ENCODE data around the gene TEKT1.

DNA sequence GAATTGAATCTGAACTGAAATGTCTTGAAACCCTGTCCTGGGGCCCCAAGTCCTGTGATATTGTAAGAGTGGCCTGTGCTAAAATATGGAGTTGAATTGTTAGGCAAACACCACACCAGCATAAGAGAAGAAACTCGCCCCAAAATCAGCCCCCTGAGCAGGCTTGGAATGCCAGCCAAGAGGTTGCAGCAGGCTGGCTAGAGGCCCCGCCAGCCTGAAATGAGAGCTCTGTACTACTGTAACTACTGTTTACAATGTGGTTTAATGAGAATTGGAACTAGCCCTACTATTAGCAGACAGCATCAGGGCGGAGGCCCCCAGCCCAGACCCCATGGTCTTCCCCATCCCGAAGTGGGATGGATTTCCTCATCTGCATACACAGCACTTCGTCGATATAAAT lies 31.8 kb downstream of the TEKT1 start:
- TF ChIP-seq, protein P1, sequence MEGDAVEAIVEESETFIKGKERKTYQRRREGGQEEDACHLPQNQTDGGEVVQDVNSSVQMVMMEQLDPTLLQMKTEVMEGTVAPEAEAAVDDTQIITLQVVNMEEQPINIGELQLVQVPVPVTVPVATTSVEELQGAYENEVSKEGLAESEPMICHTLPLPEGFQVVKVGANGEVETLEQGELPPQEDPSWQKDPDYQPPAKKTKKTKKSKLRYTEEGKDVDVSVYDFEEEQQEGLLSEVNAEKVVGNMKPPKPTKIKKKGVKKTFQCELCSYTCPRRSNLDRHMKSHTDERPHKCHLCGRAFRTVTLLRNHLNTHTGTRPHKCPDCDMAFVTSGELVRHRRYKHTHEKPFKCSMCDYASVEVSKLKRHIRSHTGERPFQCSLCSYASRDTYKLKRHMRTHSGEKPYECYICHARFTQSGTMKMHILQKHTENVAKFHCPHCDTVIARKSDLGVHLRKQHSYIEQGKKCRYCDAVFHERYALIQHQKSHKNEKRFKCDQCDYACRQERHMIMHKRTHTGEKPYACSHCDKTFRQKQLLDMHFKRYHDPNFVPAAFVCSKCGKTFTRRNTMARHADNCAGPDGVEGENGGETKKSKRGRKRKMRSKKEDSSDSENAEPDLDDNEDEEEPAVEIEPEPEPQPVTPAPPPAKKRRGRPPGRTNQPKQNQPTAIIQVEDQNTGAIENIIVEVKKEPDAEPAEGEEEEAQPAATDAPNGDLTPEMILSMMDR (conservative IDR thresholded peaks at IDR 0.05; ENCODE audit: low read depth, low read length) = no peak
- TF ChIP-seq EZH2 (IDR thresholded peaks at IDR 0.05; ENCODE audit: borderline replicate concordance, low read depth, low read length, poor library complexity, severe bottlenecking) = no peak

All from A673 (cell line).